ENCODE results near the gene RBFA.

The RBFA gene

GRCh38 chr18:80033181-80034067 lies 810 bp upstream of the RBFA start:
- peak; percentile 84 for DNase-seq

GRCh38 chr18:80034852-80035406 lies 695 bp downstream of the RBFA start:
- no peak for DNase-seq

GRCh38 chr18:80035997-80036396 lies 1.8 kb downstream of the RBFA start:
- no peak for DNase-seq

- no peak for DNase-seq
Measured at GRCh38 chr18:80037300-80037699, 3.1 kb downstream of the RBFA start.

- no peak for DNase-seq
Measured at GRCh38 chr18:80037869-80038630, 3.8 kb downstream of the RBFA start.

GRCh38 chr18:80040515-80040914 lies 6.3 kb downstream of the RBFA start:
- DNase-seq: no peak

GRCh38 chr18:80041424-80041823 lies 7.2 kb downstream of the RBFA start:
- no peak for DNase-seq

GRCh38 chr18:80042785-80043184 lies 8.6 kb downstream of the RBFA start:
- DNase-seq: no peak

GRCh38 chr18:80044072-80044471 lies 9.8 kb downstream of the RBFA start:
- DNase-seq: no peak

GRCh38 chr18:80046011-80046410 lies 11.8 kb downstream of the RBFA start:
- no peak for DNase-seq

- DNase-seq: no peak
Measured at GRCh38 chr18:80046431-80046830, 12.2 kb downstream of the RBFA start.

- DNase-seq: no peak
Measured at GRCh38 chr18:80046961-80047541, 12.8 kb downstream of the RBFA start.

- no peak for DNase-seq
Measured at GRCh38 chr18:80050797-80051196, 16.6 kb downstream of the RBFA start.

- DNase-seq: no peak
Measured at GRCh38 chr18:80056095-80056494, 21.9 kb downstream of the RBFA start.

GRCh38 chr18:80059945-80060344 lies 25.7 kb downstream of the RBFA start:
- DNase-seq: no peak

- no peak for DNase-seq
Measured at GRCh38 chr18:80065705-80066104, 31.5 kb downstream of the RBFA start.

GRCh38 chr18:80067321-80067720 lies 33.1 kb downstream of the RBFA start:
- no peak for DNase-seq

GRCh38 chr18:80067897-80068296 lies 33.7 kb downstream of the RBFA start:
- no peak for DNase-seq

GRCh38 chr18:80068571-80069272 lies 34.5 kb downstream of the RBFA start:
- no peak for DNase-seq

- DNase-seq: no peak
Measured at GRCh38 chr18:80070825-80071224, 36.6 kb downstream of the RBFA start.

GRCh38 chr18:80074183-80074582 lies 39.9 kb downstream of the RBFA start:
- DNase-seq: no peak

- DNase-seq: no peak
Measured at GRCh38 chr18:80074697-80075096, 40.5 kb downstream of the RBFA start.

GRCh38 chr18:80075940-80076339 lies 41.7 kb downstream of the RBFA start:
- DNase-seq: no peak

Measured in NCI-H526 treated with DMSO at 0.1 percent for 48 hours (cell line).